ENCODE data around the gene FAM193A. TPM values are rescaled to one million over a fixed set of nuclear protein-coding genes. Genes with fewer than 3 reads are reported as not detected.

FAM193A gene
- total and polyA plus RNA-seq, 2 donors (not counting 1 experiment from before 2014, with no cell fraction given) = 16.0 to 62.7 TPM

GRCh38 chr4:2767046-2767704, 230.7 kb downstream of the FAM193A start:
- Histone ChIP-seq H3K9me3 (ENCODE audit: control extremely low read depth in 1 of 3, control insufficient read depth in 2 of 3, insufficient read depth in 1 of 3, low read length in 2 of 3) (peaks cover 0 to 8% (median 7%) of the 10 kb centered on the region in 3 donors), H3K27me3 (replicated peaks in 1 of 4; ENCODE audit: control extremely low read depth in 1 of 4, control insufficient read depth in 3 of 4, insufficient read depth in 4 of 4, low read length in 3 of 4) (no peaks in the 10 kb centered on the region), H4K20me1 (ENCODE audit: control insufficient read depth, insufficient read depth, low read length, poor library complexity, severe bottlenecking) (no peaks in the 10 kb centered on the region), H3K4me3 (ENCODE audit: control extremely low read depth in 1 of 5, extremely low read depth in 1 of 5, insufficient read depth in 1 of 5, low read depth in 2 of 5, low read length in 4 of 5) (no peak overlapping the region), H3K27ac (ENCODE audit: low read length in 2 of 2) (no peak overlapping the region), H3K36me3 (replicated peaks in 1 of 2; ENCODE audit: control extremely low read depth in 1 of 2, control insufficient read depth in 1 of 2, extremely low read depth in 1 of 2, insufficient read depth in 2 of 2, low read length in 1 of 2) (no peaks in the 10 kb centered on the region), H2AFZ (ENCODE audit: insufficient read depth, low read depth, low read length, poor library complexity, severe bottlenecking) (no peak overlapping the region), H3K4me2 (replicated peaks; ENCODE audit: low read depth, low read length, poor library complexity, severe bottlenecking) (no peak overlapping the region), H3K4me1 (ENCODE audit: control insufficient read depth in 2 of 2, insufficient read depth in 2 of 2, low read length in 2 of 2) (peaks cover 9% of the 10 kb centered on the region in 2 donors), H3K79me2 (ENCODE audit: control insufficient read depth, insufficient read depth, low read length) (no peaks in the 10 kb centered on the region), H3K9ac (ENCODE audit: low read length) (no peak overlapping the region)
- H3K4me1 Mint-ChIP-seq = peaks cover 23% of the 10 kb centered on the region
- H3K27me3 Mint-ChIP-seq = no peaks in the 10 kb centered on the region
- no peaks in the 10 kb centered on the region for H3K9me3 Mint-ChIP-seq (ENCODE audit: insufficient read depth)
- ChIA-PET CTCF (interaction anchor here (0.5 to 1.3 kb wide), 2 partner anchors 41 to 83 kb away, joined by 3 read pairs; no protein-coding TSS in a partner anchor), POLR2A (interaction anchor here (0.9 to 1.7 kb wide), 2 partner anchors 20 to 124 kb away, joined by 3 to 4 read pairs; no protein-coding TSS in a partner anchor)
- ATAC-seq (ENCODE audit: low read depth) (no peak), DNase-seq (no peak)
- WGBS (ENCODE audit: insufficient coverage) = 97% methylated on average over 5 of the region's 5 CpGs
- intact Hi-C loops (cut with micrococcal nuclease) = no loop called here
- no peak overlapping the region for H3K4me3 Mint-ChIP-seq
- H3K27ac Mint-ChIP-seq = peak overlapping the region; percentile 8
- no peak for TF ChIP-seq EZH2 (IDR thresholded peaks at IDR 0.05; ENCODE audit: borderline replicate concordance, insufficient read depth, low read depth, low read length, poor library complexity, severe bottlenecking)
- TF ChIP-seq CTCF (IDR thresholded peaks at IDR 0.05) = no peak

GRCh38 chr4:2767705-2768074, 231.2 kb downstream of the FAM193A start:
- TF ChIP-seq EZH2 (IDR thresholded peaks at IDR 0.05; ENCODE audit: borderline replicate concordance, insufficient read depth, low read depth, low read length, poor library complexity, severe bottlenecking) = no peak
- no peak for TF ChIP-seq CTCF (IDR thresholded peaks at IDR 0.05)
- H3K4me1 Mint-ChIP-seq = peaks cover 23% of the 10 kb centered on the region
- no peak for DNase-seq
- intact Hi-C loops (cut with micrococcal nuclease) = no loop called here
- ChIA-PET CTCF (interaction anchor here (0.5 to 1.3 kb wide), 3 partner anchors 42 to 85 kb away, joined by 3 read pairs; no protein-coding TSS in a partner anchor), POLR2A (interaction anchor here (0.6 kb wide), 1 partner anchor 25 kb away, joined by 8 read pairs; the partner anchor contains the start of gene SH3BP2)
- Histone ChIP-seq H3K4me2 (replicated peaks; ENCODE audit: low read depth, low read length, poor library complexity, severe bottlenecking) (no peak overlapping the region), H3K9ac (ENCODE audit: low read length) (no peak overlapping the region), H3K4me1 (ENCODE audit: control insufficient read depth in 2 of 2, insufficient read depth in 2 of 2, low read length in 2 of 2) (peaks cover 9% of the 10 kb centered on the region in 2 donors), H3K27ac (ENCODE audit: low read length in 2 of 2) (no peak overlapping the region), H3K4me3 (ENCODE audit: control extremely low read depth in 1 of 5, extremely low read depth in 1 of 5, insufficient read depth in 1 of 5, low read depth in 2 of 5, low read length in 4 of 5) (no peak overlapping the region), H3K79me2 (ENCODE audit: control insufficient read depth, insufficient read depth, low read length) (no peaks in the 10 kb centered on the region), H3K36me3 (replicated peaks in 1 of 2; ENCODE audit: control extremely low read depth in 1 of 2, control insufficient read depth in 1 of 2, extremely low read depth in 1 of 2, insufficient read depth in 2 of 2, low read length in 1 of 2) (no peaks in the 10 kb centered on the region), H3K9me3 (ENCODE audit: control extremely low read depth in 1 of 3, control insufficient read depth in 2 of 3, insufficient read depth in 1 of 3, low read length in 2 of 3) (peaks cover 0 to 8% (median 7%) of the 10 kb centered on the region in 3 donors), H4K20me1 (ENCODE audit: control insufficient read depth, insufficient read depth, low read length, poor library complexity, severe bottlenecking) (no peaks in the 10 kb centered on the region), H3K27me3 (replicated peaks in 1 of 4; ENCODE audit: control extremely low read depth in 1 of 4, control insufficient read depth in 3 of 4, insufficient read depth in 4 of 4, low read length in 3 of 4) (no peaks in the 10 kb centered on the region), H2AFZ (ENCODE audit: insufficient read depth, low read depth, low read length, poor library complexity, severe bottlenecking) (no peak overlapping the region)
- no peak for ATAC-seq (ENCODE audit: low read depth)
- H3K27me3 Mint-ChIP-seq = no peaks in the 10 kb centered on the region
- no peak overlapping the region for H3K27ac Mint-ChIP-seq
- no peak overlapping the region for H3K4me3 Mint-ChIP-seq
- no peaks in the 10 kb centered on the region for H3K9me3 Mint-ChIP-seq (ENCODE audit: insufficient read depth)
- 91% methylated on average over 10 of the region's 11 CpGs for WGBS (ENCODE audit: insufficient coverage)

Measured in B cell (primary cell).